ENCODE results near the gene PHOSPHO2.

DNA sequence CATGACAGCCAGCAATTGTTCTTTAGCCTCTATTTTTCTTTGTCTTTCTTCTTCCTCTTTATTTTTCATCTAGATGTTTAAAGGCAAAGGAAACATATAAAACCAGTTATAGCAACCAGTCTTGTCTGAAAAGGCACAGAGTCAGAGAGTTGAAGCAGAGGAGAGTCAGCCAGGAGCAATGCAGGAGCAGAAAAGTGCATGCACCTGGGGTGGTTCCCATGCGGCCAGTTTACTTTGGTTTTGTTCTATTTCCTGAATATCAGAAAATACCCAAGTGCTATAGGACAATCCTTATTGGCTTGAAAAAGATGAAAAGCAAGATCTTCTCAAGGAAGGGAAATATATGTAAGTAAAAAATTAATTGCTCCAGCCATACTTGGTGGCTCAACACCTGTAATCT lies 45.0 kb upstream of the PHOSPHO2 start:
- TF ChIP-seq, protein P1, sequence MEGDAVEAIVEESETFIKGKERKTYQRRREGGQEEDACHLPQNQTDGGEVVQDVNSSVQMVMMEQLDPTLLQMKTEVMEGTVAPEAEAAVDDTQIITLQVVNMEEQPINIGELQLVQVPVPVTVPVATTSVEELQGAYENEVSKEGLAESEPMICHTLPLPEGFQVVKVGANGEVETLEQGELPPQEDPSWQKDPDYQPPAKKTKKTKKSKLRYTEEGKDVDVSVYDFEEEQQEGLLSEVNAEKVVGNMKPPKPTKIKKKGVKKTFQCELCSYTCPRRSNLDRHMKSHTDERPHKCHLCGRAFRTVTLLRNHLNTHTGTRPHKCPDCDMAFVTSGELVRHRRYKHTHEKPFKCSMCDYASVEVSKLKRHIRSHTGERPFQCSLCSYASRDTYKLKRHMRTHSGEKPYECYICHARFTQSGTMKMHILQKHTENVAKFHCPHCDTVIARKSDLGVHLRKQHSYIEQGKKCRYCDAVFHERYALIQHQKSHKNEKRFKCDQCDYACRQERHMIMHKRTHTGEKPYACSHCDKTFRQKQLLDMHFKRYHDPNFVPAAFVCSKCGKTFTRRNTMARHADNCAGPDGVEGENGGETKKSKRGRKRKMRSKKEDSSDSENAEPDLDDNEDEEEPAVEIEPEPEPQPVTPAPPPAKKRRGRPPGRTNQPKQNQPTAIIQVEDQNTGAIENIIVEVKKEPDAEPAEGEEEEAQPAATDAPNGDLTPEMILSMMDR (IDR thresholded peaks at IDR 0.05): no peak
- no peak for TF ChIP-seq POLR2A (IDR thresholded peaks at IDR 0.05)
